ENCODE results near the gene CLEC18B. TPM values are rescaled to one million over a fixed set of nuclear protein-coding genes. Genes with fewer than 3 reads are reported as not detected.
"Not testable (repeated sequence)": the region's sequence is repeated elsewhere in the genome, so short reads cannot be mapped to it uniquely, and the experiment has no call there.

Gene CLEC18B
- total RNA-seq, 1 donor, result not detected

DNA sequence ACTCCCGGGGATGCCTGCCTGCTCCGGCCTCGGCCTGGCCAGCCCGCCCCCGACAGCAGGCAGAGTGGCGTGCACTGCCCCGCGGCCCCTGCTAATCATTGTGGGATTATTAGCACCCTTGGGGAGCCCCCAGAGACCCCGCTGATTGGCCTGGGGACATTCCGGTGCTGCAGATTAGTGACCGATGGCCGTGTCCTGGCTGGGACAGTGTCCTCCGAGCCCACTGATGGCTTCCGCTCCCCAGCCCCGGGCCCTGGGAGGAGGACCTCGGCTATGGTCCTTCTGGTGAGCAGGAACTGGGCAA lies 156 bp upstream of the CLEC18B start:
- H3K4me3 ChIP-seq (ENCODE audit: low read depth, low read length); DNase-seq (ENCODE audit: low read depth): not testable (repeated sequence)

DNA sequence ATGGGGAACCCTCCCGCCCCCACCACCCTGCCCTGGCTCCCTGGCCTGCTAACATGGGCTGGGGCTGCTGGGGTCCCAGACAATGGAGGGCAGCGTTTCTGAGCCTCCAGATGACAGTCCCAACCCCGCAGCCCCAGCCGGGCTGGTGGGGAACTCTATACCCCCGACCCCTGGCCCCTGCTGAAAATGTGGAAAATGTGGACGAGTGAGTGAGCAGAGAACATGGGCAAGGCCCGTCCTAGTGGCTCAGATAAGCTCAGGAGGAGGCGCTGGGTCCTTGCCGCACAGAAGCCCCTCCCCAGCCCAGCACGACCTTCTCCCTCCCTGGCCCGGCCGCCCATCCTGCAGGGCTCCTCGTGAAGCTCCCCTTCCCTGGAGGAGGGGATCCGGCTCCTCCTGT lies 1.5 kb downstream of the CLEC18B start:
- not testable (repeated sequence) for DNase-seq (ENCODE audit: low read depth); H3K4me3 ChIP-seq (ENCODE audit: low read depth, low read length)

DNA sequence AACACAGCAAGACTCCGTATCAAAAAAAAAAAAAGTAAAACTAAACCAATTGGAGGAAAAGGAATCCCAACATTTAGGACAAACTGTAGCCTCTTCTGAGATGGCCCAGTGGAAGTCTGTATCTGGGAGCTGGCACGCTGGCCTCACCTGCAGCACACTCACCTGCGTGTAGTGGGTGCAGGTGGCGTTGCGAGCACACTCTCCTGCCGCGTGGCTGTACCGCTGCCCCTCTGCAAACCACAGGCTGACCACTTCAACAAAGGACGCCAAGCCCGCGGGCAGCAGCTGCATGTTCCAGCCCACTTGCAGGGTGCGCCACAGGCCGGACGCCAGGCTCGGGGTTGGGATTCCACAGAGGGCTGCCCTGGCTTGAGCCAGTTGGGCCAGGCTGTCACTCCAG lies 3.4 kb downstream of the CLEC18B start:
- not testable (repeated sequence) for DNase-seq (ENCODE audit: low read depth); H3K4me3 ChIP-seq (ENCODE audit: low read depth, low read length)

DNA sequence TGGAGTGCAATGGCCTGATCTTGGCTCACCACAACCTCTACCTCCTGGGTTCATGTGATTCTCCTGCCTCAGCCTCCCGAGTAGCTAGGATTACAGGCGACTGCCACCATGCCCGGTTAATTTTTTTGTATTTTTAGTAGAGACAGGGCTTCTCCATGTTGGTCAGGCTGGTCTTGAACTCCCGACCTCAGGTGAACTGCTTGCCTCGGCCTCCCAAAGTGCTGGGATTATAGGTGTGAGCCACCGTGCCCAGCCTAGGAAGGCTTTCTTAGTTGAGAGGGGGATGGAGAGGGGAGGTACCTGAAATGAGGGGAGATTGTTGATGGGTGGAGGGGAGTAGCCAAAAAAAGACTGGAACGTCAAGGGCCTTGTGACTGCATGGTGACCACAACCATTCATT lies 7.4 kb downstream of the CLEC18B start:
- not testable (repeated sequence) for DNase-seq (ENCODE audit: low read depth); H3K4me3 ChIP-seq (ENCODE audit: low read depth, low read length)

DNA sequence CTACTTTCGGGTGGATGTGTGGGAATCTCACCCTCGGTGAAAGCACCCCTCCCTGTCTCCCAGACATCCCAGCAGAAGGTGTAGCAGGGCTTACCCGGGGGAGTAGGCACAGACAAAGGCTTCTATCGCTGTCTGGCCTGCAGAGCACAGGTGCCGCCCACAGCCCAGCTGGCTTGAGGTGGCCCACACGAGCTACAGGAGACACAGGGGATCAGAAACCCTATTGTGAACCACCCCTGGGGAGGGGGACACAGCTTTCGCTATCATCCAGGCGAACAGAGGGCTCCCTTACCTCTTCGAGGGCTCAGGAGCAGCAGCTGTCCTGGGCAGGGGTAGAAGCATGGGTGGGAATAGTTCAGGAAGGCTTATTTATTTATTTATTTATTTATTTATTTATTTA lies 7.8 kb downstream of the CLEC18B start:
- DNase-seq (ENCODE audit: low read depth), result not testable (repeated sequence)

DNA sequence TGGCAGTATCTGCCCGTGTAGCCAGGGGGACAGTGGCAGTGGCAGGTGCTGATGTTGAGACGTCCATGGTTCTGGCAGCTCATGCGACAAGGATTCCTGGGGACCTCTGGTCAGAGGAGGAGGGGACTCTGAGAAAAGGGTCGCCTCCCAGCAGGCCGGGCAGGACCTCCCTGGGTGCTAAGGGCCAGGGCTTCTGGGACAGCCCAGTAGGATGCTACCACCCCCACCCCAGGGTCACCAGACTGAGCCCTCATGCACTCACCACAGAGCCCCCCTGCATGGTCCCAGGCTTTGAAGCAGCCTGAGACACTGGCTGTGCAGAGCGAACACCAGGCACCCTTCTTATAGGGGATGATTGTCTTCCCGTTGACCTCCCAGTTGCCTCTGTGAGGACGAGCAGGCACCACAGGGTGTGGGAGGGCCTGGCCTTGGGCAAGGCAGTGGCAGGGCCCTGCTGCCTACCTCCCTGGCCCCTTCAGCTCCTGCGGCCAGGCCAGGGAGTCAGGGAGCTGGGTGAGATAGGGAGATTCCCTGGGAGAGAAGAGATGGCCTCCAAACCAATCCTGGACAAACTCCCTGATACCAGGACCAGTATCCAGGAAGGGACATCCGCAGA lies 8.4 kb downstream of the CLEC18B start:
- DNase-seq (ENCODE audit: low read depth), result not testable (repeated sequence)

More for the DNA sequence above, 7.8 kb downstream of the CLEC18B start:
- not testable (repeated sequence) for H3K4me3 ChIP-seq (ENCODE audit: low read depth, low read length)

DNA sequence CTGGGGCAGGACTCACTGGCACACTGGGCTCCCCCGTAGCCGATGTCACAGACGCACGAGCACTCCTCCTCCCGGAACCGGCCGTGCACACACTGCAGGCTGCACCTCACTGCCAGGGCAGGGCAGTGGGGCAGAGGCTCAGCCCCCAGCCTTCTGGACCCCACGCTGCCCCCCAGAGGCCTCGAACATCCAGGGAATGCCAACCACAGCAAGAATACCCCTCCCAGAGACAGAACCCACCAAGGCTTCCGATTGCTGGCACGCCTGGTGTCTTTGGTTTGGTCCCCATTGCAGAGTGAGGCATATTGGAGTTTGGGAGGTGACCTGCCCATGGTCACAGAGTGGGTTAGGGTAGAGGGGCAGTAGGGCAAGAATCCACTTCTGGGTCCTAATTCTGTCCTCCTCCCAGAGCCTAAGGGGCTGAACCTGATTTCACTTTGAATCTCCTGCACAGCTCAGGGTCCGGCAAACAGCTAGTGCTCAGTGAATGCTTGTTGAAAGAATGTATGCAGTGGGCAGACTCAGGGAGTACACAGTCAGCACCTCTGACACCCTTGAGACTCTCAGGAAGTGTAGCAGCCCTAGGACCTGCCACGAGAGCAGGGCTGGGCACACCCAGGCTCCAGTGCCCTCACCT lies 9.0 kb downstream of the CLEC18B start:
- H3K4me3 ChIP-seq (ENCODE audit: low read depth, low read length); DNase-seq (ENCODE audit: low read depth): not testable (repeated sequence)

More for the DNA sequence above, 8.4 kb downstream of the CLEC18B start:
- not testable (repeated sequence) for H3K4me3 ChIP-seq (ENCODE audit: low read depth, low read length)

DNA sequence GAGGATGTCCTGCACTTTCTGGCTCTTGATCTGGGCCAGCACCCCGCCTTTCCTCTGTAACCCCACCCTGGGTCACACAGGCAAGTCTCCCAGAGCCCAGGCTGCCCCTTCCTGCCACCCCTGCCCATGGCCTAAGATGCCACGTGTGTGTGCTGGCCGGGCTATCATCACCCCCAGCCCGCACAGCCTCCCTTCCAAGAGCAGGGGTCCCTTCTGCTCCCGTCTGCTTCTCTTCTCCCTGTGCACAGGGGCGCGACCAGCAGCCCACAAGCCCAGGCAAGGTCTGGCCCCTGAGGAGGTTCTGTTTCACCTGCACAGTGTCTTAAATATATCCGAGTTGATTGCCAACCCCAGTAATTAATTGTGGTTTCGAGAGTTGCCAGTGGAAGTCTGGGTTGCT lies 10.3 kb downstream of the CLEC18B start:
- not testable (repeated sequence) for H3K4me3 ChIP-seq (ENCODE audit: low read depth, low read length); DNase-seq (ENCODE audit: low read depth)

DNA sequence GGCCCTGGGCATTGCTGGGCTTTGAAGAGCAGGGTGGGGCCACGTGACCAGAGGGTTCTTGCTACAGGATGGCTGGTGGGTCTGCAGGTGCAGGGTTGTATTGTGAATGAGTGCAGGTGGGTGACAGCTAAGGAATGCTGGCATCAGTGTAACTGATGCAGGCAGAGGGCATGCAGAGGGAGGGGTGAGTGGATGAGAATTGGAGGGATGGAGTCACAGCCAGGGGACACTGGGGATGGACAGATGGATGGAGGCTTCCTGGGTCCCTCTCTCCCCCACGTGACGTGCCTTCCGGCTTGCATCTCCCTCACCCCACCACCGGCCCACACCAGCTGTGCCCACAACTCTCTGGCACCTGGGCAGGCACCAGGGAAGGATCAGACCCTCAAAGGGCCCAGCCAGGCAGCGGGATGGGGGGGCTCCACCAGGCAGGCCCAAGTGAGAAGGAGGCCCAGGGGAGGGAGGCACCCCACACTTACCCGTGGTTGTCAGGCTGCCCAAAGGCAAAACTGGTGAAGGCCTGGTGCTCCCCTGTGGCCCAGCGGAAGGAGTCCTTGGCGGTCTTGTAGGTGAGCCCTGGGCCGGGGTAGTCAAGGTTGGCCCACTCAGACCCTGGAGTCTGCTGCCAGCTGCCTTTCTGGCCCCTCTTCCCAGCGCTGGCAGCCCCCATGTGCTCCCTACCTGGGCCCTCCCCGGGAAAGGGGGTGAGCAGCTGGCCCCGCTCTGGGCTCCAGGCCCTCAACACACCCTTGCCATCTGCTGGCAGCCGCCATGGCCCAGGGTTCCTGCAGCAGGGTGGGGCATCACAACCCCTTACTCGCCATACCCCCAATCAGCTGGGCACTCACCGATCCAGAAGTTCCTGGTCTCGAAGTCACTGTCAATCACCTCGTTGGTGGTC lies 11.0 kb downstream of the CLEC18B start:
- not testable (repeated sequence) for H3K4me3 ChIP-seq (ENCODE audit: low read depth, low read length); DNase-seq (ENCODE audit: low read depth)

DNA sequence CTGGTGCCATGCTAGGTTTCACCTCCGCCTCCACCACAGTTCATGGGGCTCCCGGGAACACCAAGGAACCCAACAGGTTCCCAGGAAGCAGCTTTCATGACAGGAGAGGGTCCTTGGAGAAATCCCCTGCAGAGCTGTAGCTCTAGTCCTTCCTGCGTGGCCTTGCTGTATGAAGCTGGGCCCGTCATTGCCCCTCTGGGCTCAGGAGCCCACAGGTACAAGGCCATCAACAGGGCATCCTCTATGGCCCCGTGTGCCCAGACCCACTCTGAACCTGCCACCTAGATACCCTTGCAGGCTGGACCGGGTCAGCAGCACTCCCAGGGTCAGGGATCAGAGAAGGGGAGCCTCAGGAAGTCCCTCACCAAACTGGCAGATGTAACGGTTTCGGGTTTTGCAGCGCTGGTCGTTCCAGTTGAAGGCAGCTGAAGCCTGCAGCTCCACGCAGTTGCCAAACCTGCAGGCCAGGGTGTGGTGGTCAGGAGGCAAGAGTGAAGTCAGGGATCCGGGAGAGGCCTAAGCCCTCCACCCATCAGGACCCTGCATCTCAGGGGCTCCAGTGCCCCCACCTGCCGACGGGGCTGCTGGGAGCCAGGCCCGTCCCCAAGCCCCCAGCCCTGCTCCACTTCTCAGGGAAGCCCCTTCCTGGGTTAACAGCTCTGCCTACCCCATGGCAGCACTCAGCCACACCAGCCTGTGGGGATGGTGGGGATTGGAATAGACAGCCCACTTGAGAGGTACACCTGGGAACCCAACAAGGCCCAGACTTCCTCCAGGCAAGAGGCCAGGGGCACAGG lies 11.9 kb downstream of the CLEC18B start:
- DNase-seq (ENCODE audit: low read depth); H3K4me3 ChIP-seq (ENCODE audit: low read depth, low read length): not testable (repeated sequence)

DNA sequence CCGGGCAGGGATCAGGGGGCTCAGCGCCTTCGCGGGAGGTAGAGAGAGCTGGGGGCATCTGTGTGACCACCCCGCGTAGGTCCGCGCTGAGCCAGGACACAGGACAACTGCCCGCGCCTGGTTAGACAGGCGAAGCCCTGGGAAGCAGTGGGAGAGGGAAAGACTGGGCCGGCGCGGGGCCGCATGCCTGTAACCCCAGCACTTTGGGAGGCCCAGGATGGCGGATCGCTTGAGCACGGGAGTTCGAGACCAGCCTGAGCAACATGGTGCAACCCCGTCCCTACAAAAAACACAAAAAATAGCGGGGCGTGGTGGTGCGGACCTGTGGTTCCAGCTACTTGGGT lies 13.9 kb downstream of the CLEC18B start:
- peak overlapping the region; percentile 33 for H3K4me3 ChIP-seq (ENCODE audit: low read depth, low read length)
- not testable (repeated sequence) for DNase-seq (ENCODE audit: low read depth)

DNA sequence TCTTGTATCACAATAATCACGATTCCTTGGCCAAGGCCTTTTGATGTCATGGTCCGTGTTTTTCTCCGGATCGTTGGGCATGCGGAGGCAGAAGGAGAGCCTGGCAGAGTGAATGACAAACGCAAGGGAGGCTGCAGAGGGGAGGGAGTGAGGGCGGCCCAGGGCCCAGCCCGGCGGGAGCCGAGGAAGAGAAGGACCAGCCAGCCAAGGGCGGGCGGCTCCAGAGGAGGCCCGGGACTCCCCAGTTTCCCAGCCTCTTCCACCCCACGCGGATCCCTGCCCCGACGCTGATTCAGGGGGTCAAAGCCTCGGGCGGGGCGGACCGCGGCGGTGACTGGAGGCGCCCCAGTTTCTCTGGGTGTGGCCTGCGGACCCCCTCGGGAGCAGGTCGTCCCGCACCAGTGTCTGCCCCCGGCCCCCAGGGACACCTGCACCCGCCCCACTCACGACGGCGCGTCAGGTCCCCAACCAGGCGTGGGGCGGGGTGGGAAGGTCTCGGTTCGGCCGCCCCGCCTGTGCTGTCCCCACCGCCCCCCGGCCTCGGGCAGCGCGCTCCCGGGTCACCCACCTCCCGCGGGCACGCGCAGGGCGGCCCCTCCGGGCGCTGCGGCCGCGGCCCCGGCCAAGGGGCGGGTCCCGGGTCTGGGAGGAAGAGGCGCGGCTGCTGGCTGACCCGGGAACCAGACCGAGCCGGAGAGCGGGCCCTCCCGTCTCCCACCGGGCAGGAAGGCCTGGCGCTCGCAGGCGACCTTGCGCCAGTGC lies 14.5 kb downstream of the CLEC18B start:
- H3K4me3 ChIP-seq (ENCODE audit: low read depth, low read length); DNase-seq (ENCODE audit: low read depth): not testable (repeated sequence)

DNA sequence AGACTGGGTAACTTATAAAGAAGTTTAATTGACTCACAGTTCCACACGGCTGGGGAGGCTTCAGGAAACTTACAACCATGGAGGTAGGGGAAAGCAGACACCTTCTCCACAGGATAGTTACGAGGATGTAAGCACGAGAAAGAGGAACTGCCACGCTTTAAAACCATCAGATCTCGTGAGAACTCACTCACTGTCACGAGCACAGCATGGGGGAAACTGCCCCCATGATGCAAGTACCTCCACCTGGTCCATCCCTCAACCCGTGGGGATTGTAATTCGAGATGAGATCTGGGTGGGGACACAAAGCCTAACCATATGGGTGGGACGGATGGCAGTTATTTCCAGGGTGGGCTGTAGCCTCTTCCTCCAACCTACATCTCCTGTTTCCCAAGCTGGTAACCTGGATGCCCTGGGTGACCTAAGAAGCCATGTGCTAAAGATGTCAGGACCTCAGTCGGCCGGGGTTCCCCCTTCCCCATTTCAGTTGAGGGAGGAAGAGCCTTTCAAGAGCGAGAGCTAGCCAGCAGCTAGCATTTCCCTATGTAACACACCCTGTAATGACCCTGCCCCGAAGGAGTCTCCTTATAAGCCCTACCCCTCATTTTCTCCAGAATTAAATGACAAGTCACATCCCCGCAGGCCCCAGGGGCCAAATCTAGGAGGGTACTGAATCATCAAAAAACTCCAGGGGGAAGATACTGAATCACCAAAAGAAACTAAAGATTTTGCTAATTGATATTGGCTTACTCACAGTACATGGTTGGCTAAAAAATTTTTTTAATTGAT lies 16.9 kb downstream of the CLEC18B start:
- DNase-seq (ENCODE audit: low read depth); H3K4me3 ChIP-seq (ENCODE audit: low read depth, low read length): not testable (repeated sequence)

DNA sequence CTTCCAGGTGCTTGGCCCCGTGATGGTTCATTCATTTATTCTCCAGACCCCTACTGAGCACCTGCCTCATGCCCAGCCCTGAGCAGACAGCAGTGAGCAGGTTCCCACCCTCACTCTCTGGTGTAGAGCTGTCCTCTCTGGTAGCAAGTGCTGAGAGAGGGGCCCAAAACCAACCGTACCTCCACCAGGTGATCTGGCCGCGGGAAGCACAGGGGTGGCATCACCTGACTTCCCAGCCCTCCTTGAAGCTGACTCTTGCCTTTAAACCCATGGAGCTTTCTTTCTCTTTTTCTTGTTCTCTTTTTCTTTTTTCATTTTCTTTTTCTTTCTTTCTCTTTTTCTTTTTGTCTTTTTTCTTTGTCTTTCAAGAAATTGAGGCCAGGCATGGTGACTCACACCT lies 21.0 kb downstream of the CLEC18B start:
- not testable (repeated sequence) for DNase-seq (ENCODE audit: low read depth); H3K4me3 ChIP-seq (ENCODE audit: low read depth, low read length)

DNA sequence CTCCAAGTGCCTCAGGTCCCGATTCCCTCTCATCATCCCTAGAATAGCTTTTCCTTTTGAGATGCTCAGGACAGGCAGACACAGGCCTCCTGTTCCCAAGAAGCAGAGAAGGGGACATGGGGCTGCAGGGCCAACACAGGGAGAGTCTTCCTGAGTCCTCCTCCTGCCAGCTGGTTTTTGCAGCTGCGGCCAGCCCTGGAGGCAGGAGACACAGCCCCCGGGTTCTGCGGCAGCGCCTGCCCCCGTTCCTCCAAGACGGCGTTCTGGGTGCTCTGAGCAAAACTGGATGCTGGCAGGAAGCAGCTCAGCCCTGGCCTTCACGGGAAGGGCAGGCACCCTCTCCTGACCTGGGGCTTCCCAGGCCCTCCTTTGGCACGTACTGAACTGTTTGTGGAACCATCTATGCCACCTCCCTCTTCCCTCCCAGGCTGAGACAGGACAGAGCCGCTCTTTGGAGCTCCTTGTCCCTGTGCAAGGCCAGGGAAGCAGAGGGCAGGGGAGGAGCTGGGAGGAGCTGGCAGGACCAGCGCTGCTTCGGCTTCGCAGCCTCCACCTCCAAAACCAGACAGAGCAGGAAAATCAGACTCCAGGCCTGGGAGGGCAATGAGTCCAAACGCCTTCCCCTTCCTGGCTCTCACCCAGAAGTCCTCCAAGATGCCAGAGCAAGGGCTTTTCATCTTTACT lies 22.9 kb downstream of the CLEC18B start:
- not testable (repeated sequence) for DNase-seq (ENCODE audit: low read depth); H3K4me3 ChIP-seq (ENCODE audit: low read depth, low read length)

DNA sequence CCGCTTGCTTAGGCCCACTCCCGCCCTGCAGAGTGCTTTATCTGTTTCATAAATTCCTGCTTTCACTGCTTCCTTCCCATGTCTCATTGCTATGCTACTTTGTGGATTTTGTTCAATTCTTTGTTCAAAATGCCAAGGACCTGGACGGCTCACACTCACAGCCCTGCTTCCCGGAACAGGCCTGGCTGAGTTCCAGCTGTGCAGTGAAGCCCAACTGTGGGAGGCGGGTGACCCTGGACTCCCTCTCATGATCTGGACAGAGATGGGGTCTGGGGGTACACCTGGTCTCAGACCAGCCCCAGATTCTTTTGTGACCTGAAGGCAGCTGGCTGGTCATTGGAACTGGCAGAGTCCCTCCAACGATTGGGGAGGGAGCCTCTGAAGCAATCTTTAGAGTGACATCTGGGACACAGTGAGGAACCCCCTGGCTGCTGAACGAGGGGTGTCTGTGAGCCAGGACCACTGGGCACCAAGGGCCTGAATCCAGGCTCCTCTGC lies 24.7 kb downstream of the CLEC18B start:
- DNase-seq (ENCODE audit: low read depth); H3K4me3 ChIP-seq (ENCODE audit: low read depth, low read length): not testable (repeated sequence)

DNA sequence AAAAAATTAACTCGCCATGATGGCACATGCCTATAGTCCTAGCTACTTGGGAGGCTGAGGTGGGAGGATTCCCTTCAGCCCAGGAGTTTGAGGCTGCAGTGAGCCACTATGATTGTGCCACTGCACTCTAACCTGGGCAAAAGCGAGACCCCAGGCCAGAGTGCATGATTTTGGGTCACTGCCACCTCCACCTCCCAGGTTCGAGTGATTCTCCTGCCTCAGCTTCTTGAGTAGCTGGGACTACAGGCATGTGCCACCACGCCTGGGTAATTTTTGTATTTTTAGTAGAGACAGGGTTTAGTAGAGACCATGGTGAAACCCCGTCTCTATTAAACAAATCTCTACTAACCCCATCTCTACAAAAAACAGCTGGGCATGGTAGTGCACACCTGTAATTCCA lies 26.7 kb downstream of the CLEC18B start:
- DNase-seq (ENCODE audit: low read depth); H3K4me3 ChIP-seq (ENCODE audit: low read depth, low read length): not testable (repeated sequence)

Measured in fibroblast of villous mesenchyme (primary cell).